HEK293 (cell line): ENCODE data around the gene ABCA12.

ENCODE experiments used
- CTCF ChIA-PET: fragments of 350-600 bp; formaldehyde crosslinking; extraction: SDS; loops from one replicate; lab custom pipeline; 2021; ENCODE audit warnings: antibody characterized with exemption; lab: Yijun Ruan, JAX
- POLR2A ChIA-PET: fragments of 300-600 bp; formaldehyde crosslinking; extraction: SDS; loops from one replicate; lab custom pipeline; 2020; ENCODE audit warnings: antibody characterized with exemption, inconsistent platforms; lab: Yijun Ruan, JAX
- H3K27ac ChIP-seq: fragments of 200-500 bp; sonication (Bioruptor generic); 2 replicates; pipeline ENCODE4 v1.5.1; 2014; ENCODE audit warnings: low read depth, low read length, control low read depth, inconsistent platforms; ENCODE audit errors: extremely low read depth
- H3K36me3 ChIP-seq, 2 experiments: fragments of 200-500 bp in 1 of 2; sonication (Bioruptor generic) in 1 of 2; 1 replicate in 1 of 2; 2 replicates in 1 of 2; pipeline ENCODE4 v1.5.1; 2014 to 2017; ENCODE audit warnings: inconsistent platforms in 2 of 2, low read length in 2 of 2; ENCODE audit not compliant: control insufficient read depth in 2 of 2, insufficient read depth in 1 of 2
- H3K4me1 ChIP-seq: fragments of 200-500 bp; sonication (Bioruptor generic); 2 replicates; pipeline ENCODE4 v1.5.1; 2014; ENCODE audit warnings: mild to moderate bottlenecking, low read length, inconsistent platforms; ENCODE audit not compliant: control insufficient read depth, insufficient read depth
- H3K4me3 ChIP-seq: 2 replicates; pipeline ENCODE4 v1.5.1; 2011; ENCODE audit warnings: low read depth, mild to moderate bottlenecking, control low read depth, low read length, moderate library complexity
- H3K9me3 ChIP-seq: fragments of 200-500 bp; sonication (Bioruptor generic); 2 replicates; pipeline ENCODE4 v1.5.1; 2014; ENCODE audit warnings: low read depth, low read length, inconsistent platforms; ENCODE audit not compliant: control insufficient read depth, insufficient read depth
- FEZF1 ChIP-seq: fragments of 450-650 bp; formaldehyde crosslinking; IDR thresholded peaks from 2 replicates; pipeline ENCODE4 v1.5.1; 2016; ENCODE audit warnings: missing biosample characterization, missing genetic modification characterization
- HOXA7 ChIP-seq: sonication (generic); formaldehyde crosslinking; IDR thresholded peaks from 2 replicates; pipeline ENCODE4 v1.8.1; 2022; ENCODE audit warnings: missing genetic modification reagents, borderline replicate concordance
- HOXC10 ChIP-seq: sonication (generic); formaldehyde crosslinking; IDR thresholded peaks from 2 replicates; pipeline ENCODE4 v1.8.1; 2023; ENCODE audit warnings: mild to moderate bottlenecking, missing genetic modification reagents
- IKZF3 ChIP-seq: fragments of 450-650 bp; IDR thresholded peaks from 2 replicates; pipeline ENCODE4 v1.5.0; 2018; ENCODE audit warnings: missing biosample characterization, mild to moderate bottlenecking, missing genetic modification characterization, moderate library complexity
- KLF8 ChIP-seq: fragments of 450-650 bp; formaldehyde crosslinking; IDR thresholded peaks from 2 replicates; pipeline ENCODE4 v1.5.1; 2016; ENCODE audit warnings: missing biosample characterization, missing genetic modification characterization
- SP3 ChIP-seq: fragments of 450-650 bp; formaldehyde crosslinking; IDR thresholded peaks from 2 replicates; pipeline ENCODE4 v1.5.1; 2016; ENCODE audit warnings: missing biosample characterization, missing genetic modification characterization
- ZBTB10 ChIP-seq: fragments of 450-650 bp; formaldehyde crosslinking; IDR thresholded peaks from 2 replicates; pipeline ENCODE4 v1.5.1; 2016; ENCODE audit warnings: missing biosample characterization, missing genetic modification characterization
- ZBTB7A ChIP-seq: fragments of 450-650 bp; formaldehyde crosslinking; IDR thresholded peaks from 2 replicates; pipeline ENCODE4 v1.5.1; 2016; ENCODE audit warnings: low read depth, missing biosample characterization, missing genetic modification characterization
- ZFP41 ChIP-seq: fragments of 450-650 bp; formaldehyde crosslinking; IDR thresholded peaks from 2 replicates; pipeline ENCODE4 v1.5.1; 2016; ENCODE audit warnings: missing biosample characterization, missing genetic modification characterization, borderline replicate concordance
- ZNF146 ChIP-seq: fragments of 450-650 bp; formaldehyde crosslinking; IDR thresholded peaks from 2 replicates; pipeline ENCODE4 v1.5.1; 2016; ENCODE audit warnings: missing biosample characterization, missing genetic modification characterization
- ZNF157 ChIP-seq: fragments of 450-650 bp; formaldehyde crosslinking; IDR thresholded peaks from 2 replicates; pipeline ENCODE4 v1.5.1; 2016; ENCODE audit warnings: missing biosample characterization, missing genetic modification characterization
- ZNF19 ChIP-seq: fragments of 450-650 bp; formaldehyde crosslinking; IDR thresholded peaks from 2 replicates; pipeline ENCODE4; 2016; ENCODE audit warnings: missing biosample characterization, missing genetic modification characterization, low read depth
- ZNF202 ChIP-seq: fragments of 450-650 bp; formaldehyde crosslinking; IDR thresholded peaks from 2 replicates; pipeline ENCODE4 v1.5.1; 2016; ENCODE audit warnings: missing biosample characterization, missing genetic modification characterization, borderline replicate concordance
- ZNF214 ChIP-seq: fragments of 450-650 bp; formaldehyde crosslinking; IDR thresholded peaks from 2 replicates; pipeline ENCODE4 v1.5.1; 2017; ENCODE audit warnings: missing biosample characterization, mild to moderate bottlenecking, missing genetic modification characterization, borderline replicate concordance
- ZNF266 ChIP-seq: fragments of 450-650 bp; formaldehyde crosslinking; IDR thresholded peaks from 2 replicates; pipeline ENCODE4 v1.5.1; 2016; ENCODE audit warnings: missing biosample characterization, missing genetic modification characterization, low read depth
- ZNF311 ChIP-seq: fragments of 450-650 bp; formaldehyde crosslinking; IDR thresholded peaks from 2 replicates; pipeline ENCODE4 v1.5.1; 2017; ENCODE audit warnings: missing biosample characterization, missing genetic modification characterization, borderline replicate concordance
- ZNF426 ChIP-seq: fragments of 450-650 bp; formaldehyde crosslinking; IDR thresholded peaks from 2 replicates; pipeline ENCODE4 v1.5.1; 2017; ENCODE audit warnings: missing biosample characterization, missing genetic modification characterization, mild to moderate bottlenecking, inconsistent platforms, moderate library complexity
- ZNF529 ChIP-seq: fragments of 450-650 bp; formaldehyde crosslinking; IDR thresholded peaks from 2 replicates; pipeline ENCODE4 v1.5.1; 2017; ENCODE audit warnings: missing genetic modification characterization, missing biosample characterization; ENCODE audit not compliant: insufficient replicate concordance
- ZNF624 ChIP-seq: fragments of 450-650 bp; formaldehyde crosslinking; IDR thresholded peaks from 2 replicates; pipeline ENCODE4 v1.5.1; 2017; ENCODE audit warnings: missing biosample characterization, missing genetic modification characterization
- ZNF701 ChIP-seq: fragments of 450-650 bp; formaldehyde crosslinking; IDR thresholded peaks from 2 replicates; pipeline ENCODE4 v1.5.1; 2016; ENCODE audit warnings: missing biosample characterization, missing genetic modification characterization
- ZNF776 ChIP-seq: fragments of 450-650 bp; formaldehyde crosslinking; IDR thresholded peaks from 2 replicates; pipeline ENCODE4 v1.5.0; 2017; ENCODE audit warnings: missing biosample characterization, missing genetic modification characterization, borderline replicate concordance
- ZNF792 ChIP-seq: fragments of 450-650 bp; formaldehyde crosslinking; IDR thresholded peaks from 2 replicates; pipeline ENCODE4 v1.5.1; 2016; ENCODE audit warnings: missing biosample characterization, missing genetic modification characterization
- ZNF843 ChIP-seq: fragments of 450-650 bp; formaldehyde crosslinking; IDR thresholded peaks from 2 replicates; pipeline ENCODE4 v1.5.1; 2016; ENCODE audit warnings: missing biosample characterization, missing genetic modification characterization
- TF ChIP-seq, protein P1 (sequence below): fragments of 450-650 bp; formaldehyde crosslinking; IDR thresholded peaks from 2 replicates; pipeline ENCODE4 v1.5.1; 2016; ENCODE audit warnings: missing biosample characterization, missing genetic modification characterization, borderline replicate concordance
- TF ChIP-seq, protein P2 (sequence below): fragments of 450-650 bp; formaldehyde crosslinking; IDR thresholded peaks from 2 replicates; pipeline ENCODE4 v1.5.1; 2017; ENCODE audit warnings: missing biosample characterization, missing genetic modification characterization

The ABCA12 gene

DNA sequence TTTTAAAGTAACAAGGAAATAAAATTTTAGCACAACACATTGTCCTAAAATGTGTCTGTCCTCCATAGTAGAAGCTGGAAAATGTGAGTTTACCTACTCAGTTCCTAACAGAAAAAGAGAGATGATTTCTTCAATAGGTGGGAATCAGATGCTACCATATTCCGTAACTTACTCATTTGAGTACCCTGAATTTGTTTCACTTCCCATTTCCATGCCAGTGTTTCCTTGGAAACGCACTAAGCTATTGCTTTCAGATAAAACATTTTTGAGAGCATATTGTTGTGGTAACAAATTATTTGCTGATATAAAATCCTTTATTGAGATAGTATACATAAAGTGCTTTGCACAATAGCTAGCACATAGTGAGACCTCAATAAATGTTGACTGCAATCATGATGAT is 191.5 kb downstream of the ABCA12 start:
- no peaks in the 10 kb centered on the region for H3K4me1 ChIP-seq
- H3K36me3 ChIP-seq: no peaks in the 10 kb centered on the region
- CTCF ChIA-PET: interaction anchor here (0.6 kb wide), 1 partner anchor 323 kb away, joined by 3 read pairs; no protein-coding TSS in a partner anchor
- TF ChIP-seq ZNF792 (tag by site-specific recombination) (no peak), ZFP41 (tag by site-specific recombination) (no peak), ZNF624 (tag by site-specific recombination) (no peak), IKZF3 (tag by site-specific recombination) (no peak), KLF8 (tag by site-specific recombination) (no peak), SP3 (no peak), ZNF529 (no peak), ZBTB10 (no peak), HOXA7 (no peak)
- TF ChIP-seq, protein P1, sequence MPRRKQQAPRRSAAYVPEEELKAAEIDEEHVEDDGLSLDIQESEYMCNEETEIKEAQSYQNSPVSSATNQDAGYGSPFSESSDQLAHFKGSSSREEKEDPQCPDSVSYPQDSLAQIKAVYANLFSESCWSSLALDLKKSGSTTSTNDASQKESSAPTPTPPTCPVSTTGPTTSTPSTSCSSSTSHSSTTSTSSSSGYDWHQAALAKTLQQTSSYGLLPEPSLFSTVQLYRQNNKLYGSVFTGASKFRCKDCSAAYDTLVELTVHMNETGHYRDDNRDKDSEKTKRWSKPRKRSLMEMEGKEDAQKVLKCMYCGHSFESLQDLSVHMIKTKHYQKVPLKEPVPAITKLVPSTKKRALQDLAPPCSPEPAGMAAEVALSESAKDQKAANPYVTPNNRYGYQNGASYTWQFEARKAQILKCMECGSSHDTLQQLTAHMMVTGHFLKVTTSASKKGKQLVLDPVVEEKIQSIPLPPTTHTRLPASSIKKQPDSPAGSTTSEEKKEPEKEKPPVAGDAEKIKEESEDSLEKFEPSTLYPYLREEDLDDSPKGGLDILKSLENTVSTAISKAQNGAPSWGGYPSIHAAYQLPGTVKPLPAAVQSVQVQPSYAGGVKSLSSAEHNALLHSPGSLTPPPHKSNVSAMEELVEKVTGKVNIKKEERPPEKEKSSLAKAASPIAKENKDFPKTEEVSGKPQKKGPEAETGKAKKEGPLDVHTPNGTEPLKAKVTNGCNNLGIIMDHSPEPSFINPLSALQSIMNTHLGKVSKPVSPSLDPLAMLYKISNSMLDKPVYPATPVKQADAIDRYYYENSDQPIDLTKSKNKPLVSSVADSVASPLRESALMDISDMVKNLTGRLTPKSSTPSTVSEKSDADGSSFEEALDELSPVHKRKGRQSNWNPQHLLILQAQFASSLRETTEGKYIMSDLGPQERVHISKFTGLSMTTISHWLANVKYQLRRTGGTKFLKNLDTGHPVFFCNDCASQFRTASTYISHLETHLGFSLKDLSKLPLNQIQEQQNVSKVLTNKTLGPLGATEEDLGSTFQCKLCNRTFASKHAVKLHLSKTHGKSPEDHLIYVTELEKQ (tag by site-specific recombination): no peak
- TF ChIP-seq, protein P2, sequence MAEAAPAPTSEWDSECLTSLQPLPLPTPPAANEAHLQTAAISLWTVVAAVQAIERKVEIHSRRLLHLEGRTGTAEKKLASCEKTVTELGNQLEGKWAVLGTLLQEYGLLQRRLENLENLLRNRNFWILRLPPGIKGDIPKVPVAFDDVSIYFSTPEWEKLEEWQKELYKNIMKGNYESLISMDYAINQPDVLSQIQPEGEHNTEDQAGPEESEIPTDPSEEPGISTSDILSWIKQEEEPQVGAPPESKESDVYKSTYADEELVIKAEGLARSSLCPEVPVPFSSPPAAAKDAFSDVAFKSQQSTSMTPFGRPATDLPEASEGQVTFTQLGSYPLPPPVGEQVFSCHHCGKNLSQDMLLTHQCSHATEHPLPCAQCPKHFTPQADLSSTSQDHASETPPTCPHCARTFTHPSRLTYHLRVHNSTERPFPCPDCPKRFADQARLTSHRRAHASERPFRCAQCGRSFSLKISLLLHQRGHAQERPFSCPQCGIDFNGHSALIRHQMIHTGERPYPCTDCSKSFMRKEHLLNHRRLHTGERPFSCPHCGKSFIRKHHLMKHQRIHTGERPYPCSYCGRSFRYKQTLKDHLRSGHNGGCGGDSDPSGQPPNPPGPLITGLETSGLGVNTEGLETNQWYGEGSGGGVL (tag by site-specific recombination): no peak
- TF ChIP-seq, all 188 proteins: peak for 0
- no peaks in the 10 kb centered on the region for H3K9me3 ChIP-seq
- H3K27ac ChIP-seq: no peak overlapping the region
- no peak overlapping the region for H3K4me3 ChIP-seq
- POLR2A ChIA-PET: no interaction called here

DNA sequence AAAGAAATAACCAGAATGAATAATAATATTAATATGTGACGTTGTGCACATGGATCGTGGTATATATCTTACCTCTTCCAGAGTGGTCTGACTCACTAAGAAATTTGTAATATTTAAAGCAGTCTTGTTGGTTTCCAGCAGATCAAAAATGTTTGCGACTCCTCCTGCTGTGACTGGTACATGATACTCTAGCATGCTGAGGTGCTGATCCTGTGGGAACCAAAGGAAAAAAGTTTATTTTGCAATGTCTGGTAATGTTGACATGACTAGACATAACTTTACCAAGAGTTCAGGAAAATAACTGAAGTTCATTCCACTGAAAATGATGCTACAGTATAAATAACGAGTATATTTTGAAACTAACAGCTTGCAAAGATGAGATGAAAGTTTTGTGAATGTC is 204.4 kb downstream of the ABCA12 start:
- Histone ChIP-seq H3K9me3 (no peaks in the 10 kb centered on the region), H3K4me3 (no peak overlapping the region), H3K27ac (no peak overlapping the region), H3K36me3 (no peaks in the 10 kb centered on the region), H3K4me1 (no peaks in the 10 kb centered on the region)
- POLR2A ChIA-PET: no interaction called here
- TF ChIP-seq ZNF776 (tag by site-specific recombination) (no peak), ZNF311 (tag by site-specific recombination) (no peak), ZNF157 (tag by site-specific recombination) (no peak), HOXC10 (CRISPR knock-in tag) (no peak), FEZF1 (tag by site-specific recombination) (no peak), ZNF214 (tag by site-specific recombination) (no peak), ZFP41 (tag by site-specific recombination) (no peak), ZNF266 (no peak), ZNF146 (tag by site-specific recombination) (no peak), ZBTB7A (tag by site-specific recombination) (no peak), ZNF701 (no peak), ZNF426 (tag by site-specific recombination) (no peak), ZNF19 (tag by site-specific recombination) (no peak), ZNF202 (tag by site-specific recombination) (no peak), ZNF843 (tag by site-specific recombination) (no peak)
- CTCF ChIA-PET: no interaction called here
